HAP-1 (cell line): ENCODE results near the gene CCK.

Experiments
- DNase-seq, 2 experiments: peaks; one replicate each; pipeline ENCODE4 v3.0.0-alpha.2; 2016 to 2020; ENCODE audit warnings: low spot score in 2 of 2
- H3K27me3 ChIP-seq: fragments of 250-450 bp; sonication (Bioruptor Pico); 2 replicates; pipeline ENCODE4 v1.5.1; 2020; ENCODE audit warnings: low read depth, mild to moderate bottlenecking, moderate library complexity
- H3K36me3 ChIP-seq: fragments of 250-450 bp; sonication (Bioruptor Pico); replicated peaks from 2 replicates; pipeline ENCODE4 v1.5.1; 2020; ENCODE audit warnings: mild to moderate bottlenecking
- H3K4me1 ChIP-seq: fragments of 250-450 bp; sonication (Bioruptor Pico); 2 replicates; pipeline ENCODE4 v1.5.1; 2020; ENCODE audit warnings: mild to moderate bottlenecking
- H3K4me3 ChIP-seq: fragments of 250-450 bp; sonication (Bioruptor Pico); 2 replicates; pipeline ENCODE4 v1.5.1; 2020; ENCODE audit warnings: mild to moderate bottlenecking, moderate library complexity
- H3K9me3 ChIP-seq: fragments of 250-450 bp; sonication (Bioruptor Pico); 2 replicates; pipeline ENCODE4 v1.5.1; 2020; ENCODE audit warnings: mild to moderate bottlenecking, moderate library complexity
- in situ Hi-C: fragments of 300-500 bp; cut with MboI; formaldehyde crosslinking; loops from 3 replicates; pipeline ENCODE4 v1.14.3; 2020; ENCODE audit warnings: low sequenced_read_pairs, inconsistent platforms, mixed read lengths

The CCK gene

GRCh38 chr3:42209917-42210316 lies 56.1 kb downstream of the CCK start:
- in situ Hi-C loops = no loop called here
- no peaks in the 10 kb centered on the region for H3K9me3 ChIP-seq
- no peak overlapping the region for H3K4me3 ChIP-seq
- no peaks in the 10 kb centered on the region for H3K27me3 ChIP-seq
- no peak for DNase-seq
- no peaks in the 10 kb centered on the region for H3K4me1 ChIP-seq
- no peaks in the 10 kb centered on the region; the same call in 1 of the 2 replicates for H3K36me3 ChIP-seq
